ENCODE data around the gene TMEM89.

Gene TMEM89

GRCh38 chr3:48652923-48653715, 31.6 kb upstream of the TMEM89 start:
- Histone ChIP-seq H2AFZ (ENCODE audit: low read length) (no peak overlapping the region), H3K4me3 (ENCODE audit: low read length) (no peak overlapping the region), H4K20me1 (ENCODE audit: insufficient read depth, low read length) (no peaks in the 10 kb centered on the region), H3K27ac (ENCODE audit: low read length) (peak overlapping the region; percentile 20; the same call in 1 of the 2 replicates), H3K9me3 (replicated peaks; ENCODE audit: insufficient read depth, low read length) (no peaks in the 10 kb centered on the region), H3K4me1 (ENCODE audit: low read length) (peaks cover 23% of the 10 kb centered on the region), H3K9me2 (replicated peaks; ENCODE audit: insufficient read depth, low read length) (no peaks in the 10 kb centered on the region), H3K27me3 (replicated peaks; ENCODE audit: insufficient read depth, low read length) (peaks cover 10% of the 10 kb centered on the region), H3K4me2 (ENCODE audit: low read depth, low read length) (peak overlapping the region; percentile 3; the same call in 1 of the 2 replicates), H3K79me2 (ENCODE audit: low read length) (no peaks in the 10 kb centered on the region), H3K9ac (ENCODE audit: low read length) (no peak overlapping the region), H3K36me3 (replicated peaks; ENCODE audit: insufficient read depth, low read length) (no peaks in the 10 kb centered on the region), H3F3A (ENCODE audit: insufficient read depth, low read length) (peaks cover 9% of the 10 kb centered on the region; the same call in 1 of the 2 replicates)
- TF ChIP-seq EZH2 (optimal IDR thresholded peaks at IDR 0.05; ENCODE audit: low read depth, low read length): no peak
- no peak for TF ChIP-seq EZH2phosphoT487 (IDR thresholded peaks at IDR 0.05; ENCODE audit: low read length)
- TF ChIP-seq CTCF (IDR thresholded peaks at IDR 0.05; ENCODE audit: low read length): no peak
- DNase-seq: peak; percentile 84

- Histone ChIP-seq H3F3A (ENCODE audit: insufficient read depth, low read length) (peaks cover 9% of the 10 kb centered on the region; the same call in 1 of the 2 replicates), H3K9ac (ENCODE audit: low read length) (no peak overlapping the region), H2AFZ (ENCODE audit: low read length) (no peak overlapping the region), H3K4me1 (ENCODE audit: low read length) (peaks cover 23% of the 10 kb centered on the region), H3K79me2 (ENCODE audit: low read length) (no peaks in the 10 kb centered on the region), H3K9me3 (replicated peaks; ENCODE audit: insufficient read depth, low read length) (no peaks in the 10 kb centered on the region), H3K4me3 (ENCODE audit: low read length) (no peak overlapping the region), H4K20me1 (ENCODE audit: insufficient read depth, low read length) (no peaks in the 10 kb centered on the region), H3K27me3 (replicated peaks; ENCODE audit: insufficient read depth, low read length) (no peaks in the 10 kb centered on the region), H3K27ac (ENCODE audit: low read length) (no peak overlapping the region), H3K36me3 (replicated peaks; ENCODE audit: insufficient read depth, low read length) (no peaks in the 10 kb centered on the region), H3K9me2 (replicated peaks; ENCODE audit: insufficient read depth, low read length) (no peaks in the 10 kb centered on the region), H3K4me2 (ENCODE audit: low read depth, low read length) (no peak overlapping the region)
- TF ChIP-seq EZH2 (optimal IDR thresholded peaks at IDR 0.05; ENCODE audit: low read depth, low read length): no peak
- no peak for TF ChIP-seq EZH2phosphoT487 (IDR thresholded peaks at IDR 0.05; ENCODE audit: low read length)
- TF ChIP-seq CTCF (IDR thresholded peaks at IDR 0.05; ENCODE audit: low read length): no peak
- DNase-seq: no peak
These were observed 30.2 kb upstream of the TMEM89 start for GRCh38 chr3:48651771-48652170.

DNA sequence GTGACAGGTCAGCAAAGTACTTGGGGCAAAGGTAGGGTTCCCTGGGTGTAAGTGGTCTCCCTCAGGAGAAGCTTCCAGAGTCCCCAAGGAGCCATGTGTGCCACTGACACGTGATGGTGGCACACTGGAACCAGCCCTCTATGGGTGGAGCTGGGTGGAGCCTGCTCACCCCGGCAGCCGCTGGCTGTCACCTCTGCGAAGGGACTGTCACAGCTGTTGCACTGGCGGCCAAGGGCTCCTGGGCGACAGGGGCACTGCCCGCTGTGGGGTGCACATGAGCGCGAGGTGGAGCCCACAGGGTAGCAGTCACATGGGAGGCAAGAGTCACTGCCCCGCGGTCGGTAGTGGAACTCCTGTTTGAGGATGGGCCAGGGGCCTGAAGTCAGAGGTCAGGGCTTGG, 29.2 kb upstream of the TMEM89 start:
- DNase-seq: no peak
- Histone ChIP-seq H3K27me3 (replicated peaks; ENCODE audit: insufficient read depth, low read length) (no peaks in the 10 kb centered on the region), H3K79me2 (ENCODE audit: low read length) (no peaks in the 10 kb centered on the region), H3K36me3 (replicated peaks; ENCODE audit: insufficient read depth, low read length) (no peaks in the 10 kb centered on the region), H3K27ac (ENCODE audit: low read length) (no peak overlapping the region), H2AFZ (ENCODE audit: low read length) (no peak overlapping the region), H3K9ac (ENCODE audit: low read length) (no peak overlapping the region), H3K9me2 (replicated peaks; ENCODE audit: insufficient read depth, low read length) (no peaks in the 10 kb centered on the region), H3K4me3 (ENCODE audit: low read length) (no peak overlapping the region), H4K20me1 (ENCODE audit: insufficient read depth, low read length) (no peaks in the 10 kb centered on the region), H3K4me1 (ENCODE audit: low read length) (peaks cover 18% of the 10 kb centered on the region), H3K9me3 (replicated peaks; ENCODE audit: insufficient read depth, low read length) (no peaks in the 10 kb centered on the region), H3F3A (ENCODE audit: insufficient read depth, low read length) (peaks cover 9% of the 10 kb centered on the region; the same call in 1 of the 2 replicates), H3K4me2 (ENCODE audit: low read depth, low read length) (no peak overlapping the region)
- TF ChIP-seq EZH2phosphoT487 (IDR thresholded peaks at IDR 0.05; ENCODE audit: low read length) (no peak), CTCF (IDR thresholded peaks at IDR 0.05; ENCODE audit: low read length) (no peak), EZH2 (optimal IDR thresholded peaks at IDR 0.05; ENCODE audit: low read depth, low read length) (no peak)

Data from MM.1S (cell line).